Liver (tissue), 9 donors: Measurements from ENCODE around the gene RPLP2. TPM values are rescaled to one million over a fixed set of nuclear protein-coding genes. Genes with fewer than 3 reads are reported as not detected.

Experiments used
- DNase-seq: peaks from one replicate; pipeline ENCODE4 v3.0.0-alpha.2; 2017; ENCODE audit warnings: low spot score
- H3K27ac ChIP-seq, 2 donors: one replicate each; pipeline ENCODE4 v1.7.0; 2013; ENCODE audit warnings: inconsistent platforms in 2 of 2, low read length in 2 of 2, control low read depth in 1 of 2, low read depth in 1 of 2, mild to moderate bottlenecking in 1 of 2
- H3K27me3 ChIP-seq, 4 donors: one replicate each; pipeline versions ENCODE4 v1.6.1 to v1.7.0; 2013; ENCODE audit warnings: low read length in 3 of 4, inconsistent platforms in 1 of 4, mild to moderate bottlenecking in 1 of 4, moderate library complexity in 1 of 4; ENCODE audit not compliant: control insufficient read depth in 4 of 4, insufficient read depth in 4 of 4
- H3K36me3 ChIP-seq, 4 donors: one replicate each; pipeline versions ENCODE4 v1.6.1 to v1.7.0; 2013; ENCODE audit warnings: low read length in 3 of 4, mild to moderate bottlenecking in 3 of 4, low read depth in 1 of 4, moderate library complexity in 1 of 4; ENCODE audit not compliant: control insufficient read depth in 4 of 4, insufficient read depth in 3 of 4
- H3K4me1 ChIP-seq, 4 donors: one replicate each; pipeline versions ENCODE4 v1.6.1 to v1.7.0; 2013; ENCODE audit warnings: low read length in 3 of 4, mild to moderate bottlenecking in 3 of 4, moderate library complexity in 1 of 4; ENCODE audit not compliant: control insufficient read depth in 4 of 4, insufficient read depth in 4 of 4
- H3K4me3 ChIP-seq, 3 donors: one replicate each; pipeline versions ENCODE4 v1.6.1 to v1.7.0; 2013; ENCODE audit warnings: low read length in 3 of 3, control low read depth in 1 of 3, low read depth in 1 of 3, mild to moderate bottlenecking in 1 of 3
- H3K9ac ChIP-seq, 2 donors: one replicate each; pipeline ENCODE4 v1.7.0; 2013; ENCODE audit warnings: low read length in 2 of 2, mild to moderate bottlenecking in 2 of 2, moderate library complexity in 2 of 2, control low read depth in 1 of 2, low read depth in 1 of 2
- H3K9me3 ChIP-seq, 4 donors: one replicate each; pipeline versions ENCODE4 v1.6.1 to v1.7.0; 2013; ENCODE audit warnings: low read length in 3 of 4; ENCODE audit not compliant: control insufficient read depth in 4 of 4
- CTCF ChIP-seq: fragments of 150-350 bp; IDR thresholded peaks from 2 replicates; pipeline ENCODE4 v1.5.1; 2017; ENCODE audit warnings: improper control_type of control experiment, low read depth, low read length; ENCODE audit not compliant: missing input control
- EGR1 ChIP-seq, 2 donors: IDR thresholded peaks; 2 replicates each; pipeline ENCODE4 v1.6.1; 2016 to 2018; ENCODE audit warnings: antibody characterized with exemption in 2 of 2, low read depth in 2 of 2
- FOXA1 ChIP-seq: IDR thresholded peaks from 2 replicates; pipeline ENCODE4 v1.6.1; 2016; ENCODE audit warnings: antibody characterized with exemption
- GABPA ChIP-seq, 2 donors: IDR thresholded peaks in 1 of 2; conservative IDR thresholded peaks in 1 of 2; 2 replicates each; pipeline ENCODE4 v1.6.1; 2016; ENCODE audit warnings: antibody characterized with exemption in 2 of 2, mild to moderate bottlenecking in 1 of 2, moderate library complexity in 1 of 2
- HNF4A ChIP-seq, 2 donors: conservative IDR thresholded peaks; 2 replicates each; pipeline ENCODE4 v1.6.1; 2016; ENCODE audit warnings: antibody characterized with exemption in 2 of 2, mild to moderate bottlenecking in 2 of 2
- HNF4G ChIP-seq: IDR thresholded peaks from 2 replicates; pipeline ENCODE4 v1.6.1; 2016; ENCODE audit warnings: antibody characterized with exemption
- MAX ChIP-seq: IDR thresholded peaks from 2 replicates; pipeline ENCODE4 v1.6.1; 2016; ENCODE audit warnings: antibody characterized with exemption
- NR2F2 ChIP-seq: IDR thresholded peaks from 2 replicates; pipeline ENCODE4 v1.6.1; 2016; ENCODE audit warnings: antibody characterized with exemption
- RAD21 ChIP-seq, 2 donors: IDR thresholded peaks; 2 replicates each; pipeline ENCODE4 v1.6.1; 2016; ENCODE audit warnings: antibody characterized with exemption in 2 of 2, mild to moderate bottlenecking in 2 of 2
- RXRA ChIP-seq, 2 donors: IDR thresholded peaks; 2 replicates each; pipeline ENCODE4 v1.6.1; 2017 to 2018; ENCODE audit warnings: antibody characterized with exemption in 2 of 2, mild to moderate bottlenecking in 1 of 2
- YY1 ChIP-seq: IDR thresholded peaks from 2 replicates; pipeline ENCODE4 v1.6.1; 2016; ENCODE audit warnings: antibody characterized with exemption, mild to moderate bottlenecking
- WGBS: extraction: QIAGEN DNeasy Blood & Tissue Kit; methylation state at CpG from one replicate; pipeline ENCODE4 v1.1.7; 2013; 5-methylcytosine and 5-hydroxymethylcytosine counted together
- polyA plus RNA-seq, 2 donors: library from polyadenylated mRNA; stranded (reverse) in 1 of 2; unstranded in 1 of 2; fragments of 200-250 nt in 1 of 2; fragments of >200 nt in 1 of 2; fragmentation: Nextera tagmentation in 1 of 2; extraction: Ambion mirVana in 1 of 2; gene quantifications; one replicate each; pipeline versions ENCODE4 v1.2.1 to v1.2.3, GENCODE V29; 2013 to 2015
- total RNA-seq, 2 donors: library from RNA; depleted of rRNA; stranded (reverse); fragments of >200 nt; gene quantifications; one replicate each; pipeline ENCODE4 v1.2.3, GENCODE V29; 2014
- TF ChIP-seq, protein P1 (sequence below): IDR thresholded peaks from 2 replicates; pipeline ENCODE4 v1.6.1; 2016; ENCODE audit warnings: antibody characterized with exemption
- TF ChIP-seq, protein P2 (sequence below): IDR thresholded peaks from 2 replicates; pipeline ENCODE4 v1.6.1; 2016; ENCODE audit warnings: antibody characterized with exemption, mild to moderate bottlenecking
- donor health status: healthy.
- donor health status: healthy.
- donor health status: healthy.
- donor health status: healthy.
- donor health status: healthy.

RPLP2 gene
- total and polyA plus RNA-seq, 4 donors = 59.8 to 476 (median 285) TPM

- no peaks in the 10 kb centered on the region for H3K27me3 ChIP-seq
- H3K4me1 ChIP-seq = peaks cover 11 to 46% (median 28%) of the 10 kb centered on the region in 4 donors
- H3K36me3 ChIP-seq = peaks cover 0 to 7% (median 2%) of the 10 kb centered on the region in 4 donors
- H3K9me3 ChIP-seq = no peaks in the 10 kb centered on the region
- H3K4me3 ChIP-seq = peak within 1 kb of the TSS; percentile 8 to 77 (median 46)
- peak within 1 kb of the TSS; percentile 17 to 58 for H3K9ac ChIP-seq
- H3K27ac ChIP-seq = peak within 1 kb of the TSS; percentile 97 to 98
- 3% methylated on average over 69 of the region's 69 CpGs for WGBS
- TF ChIP-seq RXRA (IDR thresholded peaks at IDR 0.05) (no peak), YY1 (no peak), NR2F2 (no peak), GABPA (IDR thresholded peaks at IDR 0.05 in 1 of 2, conservative IDR thresholded peaks at IDR 0.05 in 1 of 2) (no peak), HNF4G (no peak), CTCF (peak; percentile 78), RAD21 (IDR thresholded peaks at IDR 0.05) (peak in 1 of 2 donors; percentile 65)
- TF ChIP-seq, protein P1, sequence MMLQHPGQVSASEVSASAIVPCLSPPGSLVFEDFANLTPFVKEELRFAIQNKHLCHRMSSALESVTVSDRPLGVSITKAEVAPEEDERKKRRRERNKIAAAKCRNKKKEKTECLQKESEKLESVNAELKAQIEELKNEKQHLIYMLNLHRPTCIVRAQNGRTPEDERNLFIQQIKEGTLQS = no peak
- peak; percentile 85 for DNase-seq
These were observed 11.6 kb upstream of the RPLP2 start, which contains the start of gene SLC25A22 for GRCh38 chr11:798093-798713. SLC25A22 (minus strand) TSS chr11:798281; CDS start chr11:795006, 3,275 bp downstream.

GRCh38 chr11:799641-800316 is 10.0 kb upstream of the RPLP2 start:
- no peak overlapping the region for H3K27ac ChIP-seq
- H3K4me3 ChIP-seq = no peak overlapping the region
- 96% methylated on average over 32 of the region's 32 CpGs for WGBS
- peaks cover 0 to 5% (median 2%) of the 10 kb centered on the region in 4 donors for H3K36me3 ChIP-seq
- H3K9me3 ChIP-seq = no peaks in the 10 kb centered on the region
- TF ChIP-seq CTCF (no peak), YY1 (no peak), MAX (no peak), RXRA (IDR thresholded peaks at IDR 0.05) (no peak), GABPA (IDR thresholded peaks at IDR 0.05 in 1 of 2, conservative IDR thresholded peaks at IDR 0.05 in 1 of 2) (no peak), HNF4A (conservative IDR thresholded peaks at IDR 0.05) (no peak), RAD21 (IDR thresholded peaks at IDR 0.05) (no peak), EGR1 (IDR thresholded peaks at IDR 0.05; ENCODE audit: low read depth in 2 of 2) (no peak), FOXA1 (no peak)
- TF ChIP-seq, protein P2, sequence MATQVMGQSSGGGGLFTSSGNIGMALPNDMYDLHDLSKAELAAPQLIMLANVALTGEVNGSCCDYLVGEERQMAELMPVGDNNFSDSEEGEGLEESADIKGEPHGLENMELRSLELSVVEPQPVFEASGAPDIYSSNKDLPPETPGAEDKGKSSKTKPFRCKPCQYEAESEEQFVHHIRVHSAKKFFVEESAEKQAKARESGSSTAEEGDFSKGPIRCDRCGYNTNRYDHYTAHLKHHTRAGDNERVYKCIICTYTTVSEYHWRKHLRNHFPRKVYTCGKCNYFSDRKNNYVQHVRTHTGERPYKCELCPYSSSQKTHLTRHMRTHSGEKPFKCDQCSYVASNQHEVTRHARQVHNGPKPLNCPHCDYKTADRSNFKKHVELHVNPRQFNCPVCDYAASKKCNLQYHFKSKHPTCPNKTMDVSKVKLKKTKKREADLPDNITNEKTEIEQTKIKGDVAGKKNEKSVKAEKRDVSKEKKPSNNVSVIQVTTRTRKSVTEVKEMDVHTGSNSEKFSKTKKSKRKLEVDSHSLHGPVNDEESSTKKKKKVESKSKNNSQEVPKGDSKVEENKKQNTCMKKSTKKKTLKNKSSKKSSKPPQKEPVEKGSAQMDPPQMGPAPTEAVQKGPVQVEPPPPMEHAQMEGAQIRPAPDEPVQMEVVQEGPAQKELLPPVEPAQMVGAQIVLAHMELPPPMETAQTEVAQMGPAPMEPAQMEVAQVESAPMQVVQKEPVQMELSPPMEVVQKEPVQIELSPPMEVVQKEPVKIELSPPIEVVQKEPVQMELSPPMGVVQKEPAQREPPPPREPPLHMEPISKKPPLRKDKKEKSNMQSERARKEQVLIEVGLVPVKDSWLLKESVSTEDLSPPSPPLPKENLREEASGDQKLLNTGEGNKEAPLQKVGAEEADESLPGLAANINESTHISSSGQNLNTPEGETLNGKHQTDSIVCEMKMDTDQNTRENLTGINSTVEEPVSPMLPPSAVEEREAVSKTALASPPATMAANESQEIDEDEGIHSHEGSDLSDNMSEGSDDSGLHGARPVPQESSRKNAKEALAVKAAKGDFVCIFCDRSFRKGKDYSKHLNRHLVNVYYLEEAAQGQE = no peak
- H3K4me1 ChIP-seq = peaks cover 18 to 40% (median 27%) of the 10 kb centered on the region in 4 donors
- H3K9ac ChIP-seq = no peak overlapping the region
- no peaks in the 10 kb centered on the region for H3K27me3 ChIP-seq
- no peak for DNase-seq
